ENCODE results near the gene BOK.

BOK gene

DNA sequence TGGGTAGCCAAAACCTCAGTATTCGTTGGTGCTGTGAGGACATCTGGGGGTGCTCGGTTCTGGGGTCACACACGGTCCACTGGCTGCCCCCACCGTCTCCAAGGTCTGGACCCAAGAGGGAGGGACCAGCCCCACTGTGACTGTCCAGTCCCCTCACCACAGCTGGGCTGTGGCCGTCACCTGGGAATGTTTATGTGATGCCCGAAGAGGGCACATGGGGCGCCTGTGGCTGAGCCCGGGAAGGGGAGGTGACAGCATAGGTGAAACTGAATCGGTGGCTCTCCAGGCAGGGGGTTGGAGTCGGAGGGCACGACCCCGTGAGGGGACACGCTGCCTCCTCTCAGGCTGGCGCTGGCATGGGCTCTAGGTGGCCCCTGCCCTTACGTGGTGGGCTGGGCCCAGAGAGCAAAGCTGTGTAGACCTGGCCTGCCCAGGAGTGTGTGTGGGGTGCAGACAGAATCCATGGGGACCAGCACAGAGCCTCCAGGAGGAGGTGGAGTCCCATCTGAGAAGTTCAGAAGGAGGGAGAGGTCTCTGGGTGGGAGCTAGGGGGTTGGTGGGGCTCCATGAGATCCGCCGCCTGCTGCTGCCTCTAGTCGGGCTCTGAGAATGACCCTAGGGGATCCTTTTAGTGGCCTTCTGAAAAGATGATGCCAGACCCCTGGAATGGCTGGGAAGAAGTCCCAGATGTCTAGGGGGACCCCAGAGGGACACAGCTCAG is 1.8 kb downstream of the BOK start:
- H3K36me3 ChIP-seq (ENCODE audit: insufficient read depth, low read length), result no peaks in the 10 kb centered on the region
- H4K20me1 ChIP-seq (ENCODE audit: insufficient read depth, low read length), result no peaks in the 10 kb centered on the region
- H3K4me2 ChIP-seq (ENCODE audit: insufficient read depth, low read length), result no peak overlapping the region
- no peaks in the 10 kb centered on the region for H3K27me3 ChIP-seq (ENCODE audit: insufficient read depth, low read length, poor library complexity)
- TF ChIP-seq EZH2 (IDR thresholded peaks at IDR 0.05; ENCODE audit: borderline replicate concordance, low read depth, low read length, severe bottlenecking) (no peak), CTCF (IDR thresholded peaks at IDR 0.05; ENCODE audit: borderline replicate concordance, extremely low read depth, low read length, poor library complexity, severe bottlenecking) (no peak)
- peaks cover 4% of the 10 kb centered on the region for H3K9me3 ChIP-seq (ENCODE audit: insufficient read depth, low read length, severe bottlenecking)
- no peaks in the 10 kb centered on the region for H3K79me2 ChIP-seq (ENCODE audit: insufficient read depth, low read length)
- ATAC-seq (ENCODE audit: insufficient read depth, low read depth), result no peak
- H2AFZ ChIP-seq (ENCODE audit: low read depth, low read length), result no peak overlapping the region
- H3K27ac ChIP-seq (ENCODE audit: low read length), result no peak overlapping the region
- H3K4me1 ChIP-seq (ENCODE audit: insufficient read depth, low read length), result peaks cover 6% of the 10 kb centered on the region
- no peak for DNase-seq
- H3K9ac ChIP-seq (ENCODE audit: low read depth, low read length), result no peak overlapping the region
- H3K4me3 ChIP-seq (ENCODE audit: low read depth in 1 of 2, low read length in 2 of 2), result no peak overlapping the region

- ATAC-seq (ENCODE audit: insufficient read depth, low read depth), result no peak
- Histone ChIP-seq H3K4me1 (ENCODE audit: insufficient read depth, low read length) (no peaks in the 10 kb centered on the region), H3K9ac (ENCODE audit: low read depth, low read length) (no peak overlapping the region), H2AFZ (ENCODE audit: low read depth, low read length) (no peak overlapping the region), H3K27me3 (ENCODE audit: insufficient read depth, low read length, poor library complexity) (no peaks in the 10 kb centered on the region), H3K4me2 (ENCODE audit: insufficient read depth, low read length) (no peak overlapping the region), H3K27ac (ENCODE audit: low read length) (no peak overlapping the region), H3K36me3 (ENCODE audit: insufficient read depth, low read length) (no peaks in the 10 kb centered on the region), H3K4me3 (ENCODE audit: low read depth in 1 of 2, low read length in 2 of 2) (no peak overlapping the region), H4K20me1 (ENCODE audit: insufficient read depth, low read length) (no peaks in the 10 kb centered on the region), H3K9me3 (ENCODE audit: insufficient read depth, low read length, severe bottlenecking) (peaks cover 4% of the 10 kb centered on the region), H3K79me2 (ENCODE audit: insufficient read depth, low read length) (no peaks in the 10 kb centered on the region)
- TF ChIP-seq CTCF (IDR thresholded peaks at IDR 0.05; ENCODE audit: borderline replicate concordance, extremely low read depth, low read length, poor library complexity, severe bottlenecking) (no peak), EZH2 (IDR thresholded peaks at IDR 0.05; ENCODE audit: borderline replicate concordance, low read depth, low read length, severe bottlenecking) (no peak)
- DNase-seq, result no peak
Observed at GRCh38 chr2:241560883-241561474, 2.4 kb downstream of the BOK start.

DNA sequence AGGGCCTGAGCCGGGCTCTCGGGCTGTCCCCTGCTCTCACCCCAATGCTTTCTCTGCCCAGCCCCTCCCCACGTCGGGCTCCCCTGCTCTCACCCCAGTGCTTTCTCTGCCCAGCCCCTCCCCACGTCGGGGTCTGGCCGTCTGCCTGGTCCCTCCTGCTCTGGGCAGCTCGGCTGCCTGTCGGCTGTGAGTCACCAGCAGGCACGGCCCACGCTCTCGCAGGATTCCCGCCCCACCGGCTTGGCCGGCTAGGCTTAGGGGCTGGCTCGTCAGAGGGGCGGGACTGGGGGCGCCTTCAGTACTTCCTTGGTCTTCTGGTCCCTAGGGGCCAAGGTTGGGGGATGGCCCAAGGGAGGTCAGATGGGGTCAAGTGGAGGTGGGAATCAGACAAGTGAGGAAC is 3.3 kb downstream of the BOK start:
- no peak for ATAC-seq (ENCODE audit: insufficient read depth, low read depth)
- Histone ChIP-seq H3K79me2 (ENCODE audit: insufficient read depth, low read length) (no peaks in the 10 kb centered on the region), H3K4me1 (ENCODE audit: insufficient read depth, low read length) (no peaks in the 10 kb centered on the region), H3K4me3 (ENCODE audit: low read depth in 1 of 2, low read length in 2 of 2) (no peak overlapping the region), H4K20me1 (ENCODE audit: insufficient read depth, low read length) (no peaks in the 10 kb centered on the region), H3K4me2 (ENCODE audit: insufficient read depth, low read length) (no peak overlapping the region), H2AFZ (ENCODE audit: low read depth, low read length) (no peak overlapping the region), H3K9ac (ENCODE audit: low read depth, low read length) (no peak overlapping the region), H3K36me3 (ENCODE audit: insufficient read depth, low read length) (no peaks in the 10 kb centered on the region), H3K27me3 (ENCODE audit: insufficient read depth, low read length, poor library complexity) (no peaks in the 10 kb centered on the region), H3K9me3 (ENCODE audit: insufficient read depth, low read length, severe bottlenecking) (peaks cover 4% of the 10 kb centered on the region), H3K27ac (ENCODE audit: low read length) (no peak overlapping the region)
- no peak for DNase-seq
- TF ChIP-seq EZH2 (IDR thresholded peaks at IDR 0.05; ENCODE audit: borderline replicate concordance, low read depth, low read length, severe bottlenecking), result no peak
- no peak for TF ChIP-seq CTCF (IDR thresholded peaks at IDR 0.05; ENCODE audit: borderline replicate concordance, extremely low read depth, low read length, poor library complexity, severe bottlenecking)
